SKM-1 (cell line): ENCODE data around the gene CHPF.
A peak's percentile ranks its signal among the peaks of the same experiment; 100 is the strongest.

ENCODE experiments used
- DNase-seq: peaks from one replicate; lab custom pipeline; 2025; ENCODE audit not compliant: unreplicated experiment; lab: John Stamatoyannopoulos, UW

Gene CHPF

DNA sequence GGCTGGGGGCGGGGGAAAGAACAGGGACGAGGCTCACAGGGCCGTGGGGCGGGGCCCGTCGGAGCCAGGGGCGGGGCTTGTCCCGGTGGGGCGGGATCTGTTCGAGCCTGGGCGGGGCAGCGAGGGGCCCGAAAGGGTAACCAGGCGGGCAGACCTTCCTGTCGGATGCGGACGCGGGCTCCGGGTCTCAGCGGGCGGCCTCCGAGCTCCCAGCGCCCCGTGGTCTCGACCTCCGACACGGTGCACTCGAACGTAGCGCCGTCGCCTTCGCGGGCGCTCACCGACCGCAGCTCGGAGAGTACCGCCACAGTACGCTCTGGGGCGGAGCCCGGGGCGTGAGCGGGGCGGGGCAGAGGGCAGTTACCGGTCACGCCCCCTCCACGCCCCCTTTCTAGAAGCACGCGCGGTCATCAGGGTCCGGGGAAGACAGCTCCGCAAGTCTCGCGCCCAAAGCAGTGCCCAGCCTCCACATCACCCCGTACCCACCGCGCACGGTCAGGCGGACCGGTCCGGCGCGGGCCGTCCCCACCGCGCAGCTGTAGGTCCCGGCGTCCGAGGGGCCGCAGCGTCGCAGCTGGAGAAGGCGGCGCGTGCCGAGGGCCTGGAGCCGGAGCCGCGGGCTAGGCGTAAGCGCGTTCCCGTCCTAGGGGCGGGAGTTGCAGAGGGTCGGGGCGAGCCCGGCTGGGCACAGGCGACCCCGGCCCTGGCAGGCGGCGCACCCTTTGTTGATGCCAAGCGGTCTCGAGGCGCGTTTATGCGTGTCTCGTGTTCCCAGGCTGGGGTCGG, 9.0 kb upstream of the CHPF start:
- DNase-seq, result peak; percentile 41

DNA sequence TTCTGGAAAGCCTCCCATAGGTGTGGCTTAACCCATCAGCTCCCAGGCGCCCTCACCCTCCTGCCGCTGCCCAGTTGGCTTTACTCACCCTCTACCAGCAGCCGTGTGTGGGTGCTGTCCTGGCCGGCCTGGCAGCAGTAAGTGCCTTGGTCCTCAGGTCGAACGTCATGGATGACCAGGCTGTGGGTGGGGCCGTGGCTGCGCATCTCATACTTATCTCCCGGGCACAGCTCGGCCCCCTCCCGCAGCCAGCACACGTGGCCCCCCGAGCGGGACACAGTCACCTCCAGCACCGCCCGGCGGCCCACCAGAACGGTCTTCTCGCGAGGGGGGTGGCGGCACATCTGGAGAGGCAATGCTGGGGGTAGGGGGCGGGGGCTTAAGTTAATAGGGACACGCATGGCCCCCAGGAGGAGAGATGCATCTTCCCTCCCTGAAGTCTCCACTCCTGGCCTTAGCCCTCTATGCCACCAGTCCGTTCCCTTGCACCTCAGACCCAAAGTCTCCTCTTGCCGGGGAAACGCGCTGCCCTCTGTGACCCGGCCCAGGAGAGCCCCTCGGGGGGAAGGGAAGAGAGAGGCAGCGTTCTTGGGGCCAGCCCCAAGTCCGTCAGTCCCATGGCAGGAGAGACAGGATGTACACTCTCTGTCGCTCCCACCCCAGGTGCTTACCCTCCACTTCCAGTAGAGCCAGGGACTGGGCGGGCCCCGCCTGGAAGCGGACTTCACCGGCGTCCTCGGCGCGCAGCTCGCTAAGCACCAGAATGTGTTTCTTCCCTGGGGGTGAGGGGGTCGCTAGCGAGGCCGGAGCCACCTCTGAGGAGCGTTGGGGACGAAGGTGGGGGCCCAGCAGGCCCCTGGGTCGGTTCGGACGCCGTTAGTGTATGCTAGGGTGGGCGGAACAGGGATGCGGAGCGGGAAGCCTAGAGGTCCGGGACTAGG, 8.1 kb upstream of the CHPF start:
- DNase-seq, result no peak

GRCh38 chr2:219549619-219550018, 6.0 kb upstream of the CHPF start:
- no peak for DNase-seq

GRCh38 chr2:219548990-219549389, 5.4 kb upstream of the CHPF start:
- DNase-seq, result no peak

DNA sequence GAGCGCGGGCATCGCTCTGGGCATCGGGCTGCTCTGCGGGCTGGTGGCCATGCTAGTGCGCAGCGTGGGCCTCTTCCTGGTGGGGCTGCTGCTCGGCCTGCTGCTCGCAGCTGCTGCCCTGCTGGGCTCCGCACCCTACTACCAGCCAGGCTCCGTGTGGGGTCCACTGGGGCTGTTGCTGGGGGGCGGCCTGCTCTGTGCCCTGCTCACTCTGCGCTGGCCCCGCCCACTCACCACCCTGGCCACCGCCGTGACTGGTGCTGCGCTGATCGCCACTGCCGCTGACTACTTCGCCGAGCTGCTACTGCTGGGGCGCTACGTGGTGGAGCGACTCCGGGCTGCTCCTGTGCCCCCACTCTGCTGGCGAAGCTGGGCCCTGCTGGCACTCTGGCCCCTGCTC, 4.0 kb upstream of the CHPF start:
- DNase-seq, result no peak

- no peak for DNase-seq
Measured at GRCh38 chr2:219545943-219546352, 2.3 kb upstream of the CHPF start.

DNA sequence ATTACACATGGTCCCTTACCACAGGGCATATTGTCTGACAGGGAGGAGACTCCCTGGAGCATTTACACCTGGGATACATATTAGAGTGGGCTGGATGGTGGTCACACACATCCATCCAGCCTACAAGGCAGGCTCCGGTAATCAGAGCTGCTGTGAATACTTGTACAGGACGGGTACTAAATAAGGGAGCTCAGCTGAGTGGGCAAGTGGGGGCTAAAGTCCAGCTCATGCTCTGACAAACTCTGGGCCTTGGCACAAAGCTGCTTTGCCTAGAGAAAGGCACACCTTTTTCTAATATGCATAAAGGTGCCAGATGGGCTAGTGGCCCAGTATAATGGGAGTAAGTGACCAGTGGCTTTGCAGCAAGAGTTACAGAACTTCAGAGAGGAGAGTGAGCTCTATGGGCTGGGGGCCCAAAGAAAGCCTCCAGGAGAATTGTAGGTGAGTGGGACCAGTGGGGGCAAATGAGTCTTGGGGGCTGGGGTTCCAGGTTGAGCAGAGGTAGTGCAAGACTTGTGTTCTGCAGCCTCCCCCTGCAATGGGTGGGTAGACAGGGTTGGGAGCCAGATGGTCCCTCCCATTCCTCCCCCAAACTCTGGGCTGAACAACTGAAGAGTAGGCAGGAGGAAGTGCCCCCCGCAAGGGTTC, 1.8 kb upstream of the CHPF start:
- no peak for DNase-seq

DNA sequence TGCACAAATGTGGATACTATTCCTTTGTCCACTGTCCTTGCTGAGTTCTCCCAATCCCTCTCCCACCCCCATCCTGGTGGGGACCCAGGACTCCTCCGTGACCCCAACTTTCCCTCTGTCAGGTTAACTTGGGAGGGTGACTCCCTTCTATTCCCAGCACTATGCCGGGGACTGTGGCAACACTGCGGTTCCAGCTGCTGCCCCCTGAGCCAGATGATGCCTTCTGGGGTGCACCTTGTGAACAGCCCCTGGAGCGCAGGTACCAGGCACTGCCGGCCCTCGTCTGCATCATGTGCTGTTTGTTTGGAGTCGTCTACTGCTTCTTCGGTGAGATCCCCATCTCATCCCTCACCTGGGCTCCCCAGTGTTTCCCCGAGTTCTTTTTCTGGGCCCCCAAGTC, 958 bp upstream of the CHPF start:
- DNase-seq, result no peak

DNA sequence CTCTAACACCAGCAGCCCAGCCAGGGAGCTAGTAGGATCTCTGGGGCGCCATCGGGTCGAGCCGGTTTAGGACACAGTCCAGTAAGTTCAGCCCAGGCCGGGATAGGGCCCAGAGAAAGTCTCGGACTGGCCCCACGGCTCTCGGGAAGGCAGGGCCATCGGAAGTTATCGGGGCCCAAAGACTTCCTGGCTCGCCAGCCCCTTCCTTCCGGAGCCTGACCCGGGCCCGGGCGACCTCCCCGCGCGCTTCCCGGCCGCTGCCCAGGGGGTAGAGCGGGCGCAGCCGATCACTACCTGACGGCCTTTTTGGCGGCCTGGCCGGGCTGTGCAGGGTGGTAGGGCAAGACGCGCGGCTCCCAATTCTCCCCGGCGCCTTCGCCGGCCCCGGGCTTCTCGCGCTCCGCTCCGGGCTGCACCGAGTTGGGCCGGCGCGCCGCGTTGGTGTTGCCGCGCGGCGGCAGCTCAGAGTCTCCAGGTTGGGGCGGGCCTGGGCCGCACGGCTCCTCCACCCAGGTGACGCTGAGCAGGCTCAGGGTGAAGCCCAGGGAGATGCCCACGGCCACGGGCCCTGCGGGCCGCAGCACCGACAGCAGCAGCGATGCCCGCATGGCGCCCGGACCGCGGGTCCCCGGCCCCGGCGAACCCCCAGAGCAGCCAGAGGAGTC, 546 bp downstream of the CHPF start:
- no peak for DNase-seq

DNA sequence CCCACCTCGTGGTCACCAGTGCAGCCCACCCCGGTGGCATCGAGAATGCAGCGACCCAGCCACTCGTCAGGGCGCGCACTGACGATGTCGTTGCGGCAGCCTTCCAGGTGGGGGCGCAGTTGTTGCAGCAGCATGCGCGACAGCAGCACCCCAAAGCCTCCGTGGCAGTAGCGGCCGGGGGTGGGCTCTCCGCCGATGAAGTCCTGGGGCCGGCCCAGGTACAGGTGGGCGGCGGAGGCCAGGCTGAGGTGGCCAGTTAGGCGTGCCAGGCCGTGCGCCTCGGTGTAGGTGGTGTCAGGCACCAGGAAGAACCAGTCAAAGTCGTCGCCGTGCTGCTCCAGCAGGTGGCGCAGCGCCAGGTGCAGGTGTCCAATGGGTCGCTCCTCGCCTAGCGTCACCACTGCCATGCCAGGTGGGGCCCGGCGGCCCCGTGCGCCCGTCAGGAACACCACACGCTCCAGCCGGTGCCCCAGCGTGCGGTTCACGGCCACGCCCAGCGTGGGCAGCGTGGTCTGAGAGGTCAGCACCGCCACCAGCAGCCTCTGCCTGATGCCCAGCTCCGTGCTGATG, 1.9 kb downstream of the CHPF start:
- DNase-seq, result peak; percentile 38

- no peak for DNase-seq
Measured at GRCh38 chr2:219540784-219541504, 2.7 kb downstream of the CHPF start.

GRCh38 chr2:219539926-219540678, 3.5 kb downstream of the CHPF start:
- DNase-seq, result no peak

DNA sequence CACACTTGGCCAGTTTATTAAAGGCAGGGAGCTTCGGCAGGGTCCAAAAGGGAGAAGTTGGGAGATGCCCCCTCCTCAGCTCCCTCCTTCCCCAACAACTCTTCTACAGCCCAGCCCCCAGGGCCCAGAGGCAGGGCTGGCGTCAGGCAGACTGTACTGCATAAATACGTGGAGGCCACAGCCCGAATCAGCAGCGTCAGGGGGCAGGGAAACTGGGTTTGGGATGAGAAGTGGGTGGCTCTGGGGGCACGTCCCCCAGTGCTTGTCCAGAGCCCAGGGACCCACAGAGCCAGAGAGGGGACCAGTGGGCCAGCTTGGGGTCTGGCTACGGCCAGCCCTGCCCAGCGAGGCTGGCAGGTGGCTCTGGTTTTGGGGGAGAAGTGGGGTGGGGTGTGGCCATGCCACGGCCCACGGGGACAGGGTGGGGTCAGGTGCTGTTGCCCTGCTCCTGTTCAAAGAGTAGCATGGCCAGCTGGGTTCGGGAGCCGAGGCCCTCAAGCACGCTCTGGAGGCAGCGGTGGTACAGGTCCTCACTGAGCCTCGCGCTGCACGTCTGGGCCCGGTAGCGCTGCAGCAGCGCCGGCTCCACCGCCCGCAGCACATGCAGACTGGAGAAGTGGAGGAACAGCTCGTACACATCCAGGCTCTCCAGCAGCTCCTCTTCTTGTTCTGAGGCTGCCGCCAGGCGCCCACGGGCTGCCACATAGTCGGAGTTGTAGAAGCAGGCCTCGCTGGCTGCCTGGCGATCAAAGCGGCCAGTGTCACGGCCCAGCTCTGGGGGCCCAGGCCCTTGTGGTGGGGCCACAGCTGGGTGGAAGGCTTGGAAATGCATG, 4.4 kb downstream of the CHPF start:
- no peak for DNase-seq

GRCh38 chr2:219538504-219538951, 5.1 kb downstream of the CHPF start:
- no peak for DNase-seq

DNA sequence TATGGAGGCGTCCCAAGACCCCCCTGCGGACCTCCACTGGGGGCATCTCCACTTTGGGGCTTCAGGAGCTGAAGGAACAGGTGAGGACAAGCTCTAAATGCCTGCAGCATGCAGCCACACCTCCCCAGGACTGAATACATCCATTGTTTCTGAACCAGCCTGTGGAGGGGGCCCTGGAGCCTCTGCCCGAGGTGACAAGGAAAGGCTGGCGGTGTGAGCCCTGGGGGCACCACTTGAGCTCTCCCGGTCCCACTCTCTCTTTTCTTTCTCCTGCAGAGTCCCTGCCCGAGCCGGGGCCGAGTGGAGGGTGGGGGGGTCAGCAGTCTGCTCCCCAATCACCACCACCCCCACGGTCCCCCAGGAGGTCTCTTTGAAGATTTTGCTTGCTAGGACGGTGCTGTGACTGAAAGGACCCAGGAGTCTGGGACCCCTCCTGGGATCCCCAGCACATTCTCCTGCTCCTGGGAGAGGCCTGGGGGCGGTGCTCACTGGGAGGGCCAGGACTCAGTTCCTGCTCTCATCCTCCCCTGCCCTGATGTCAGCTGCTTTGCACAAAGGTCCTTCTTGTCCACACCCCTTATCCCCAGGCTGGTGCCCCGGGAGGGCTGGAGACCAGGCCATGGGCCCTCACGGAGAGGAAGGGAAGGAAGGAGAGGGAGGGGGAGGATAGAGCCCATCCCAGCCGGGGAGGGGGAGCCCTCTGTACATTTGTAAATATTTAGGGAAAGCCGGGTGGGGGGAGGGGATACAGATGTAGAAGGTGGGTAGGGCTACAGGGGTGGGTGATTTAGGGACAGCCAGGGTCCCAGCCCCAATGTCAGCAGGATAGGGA, 5.7 kb downstream of the CHPF start:
- no peak for DNase-seq

DNA sequence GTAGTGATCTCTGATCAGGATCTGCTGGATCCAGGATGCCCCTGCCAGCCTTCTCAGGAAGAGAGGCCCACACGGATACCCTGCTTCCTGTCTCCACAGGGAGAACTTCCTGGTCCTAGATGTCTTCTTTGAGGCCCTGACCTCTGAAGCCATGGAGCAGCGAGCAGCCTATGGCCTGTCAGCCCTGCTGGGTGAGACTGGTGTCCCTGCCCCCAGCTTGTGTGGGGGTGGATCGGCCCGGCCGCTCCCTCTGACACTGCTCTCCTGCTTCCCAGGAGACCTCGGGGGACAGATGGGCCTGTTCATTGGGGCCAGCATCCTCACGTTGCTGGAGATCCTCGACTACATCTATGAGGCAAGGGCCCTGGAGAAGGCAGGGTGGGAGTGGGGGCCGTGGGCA, 6.6 kb downstream of the CHPF start:
- DNase-seq, result no peak

GRCh38 chr2:219536425-219536824, 7.2 kb downstream of the CHPF start:
- no peak for DNase-seq
